Fibroblast of lung (primary cell): Measurements from ENCODE around the gene COG4. TPM values are rescaled to one million over a fixed set of nuclear protein-coding genes. Genes with fewer than 3 reads are reported as not detected.

ENCODE experiments used
- DNase-seq, 2 donors: peaks; one replicate each; pipeline versions ENCODE4 v3.0.0 to v3.0.0-alpha.2; 2010; ENCODE audit warnings: low read depth in 2 of 2
- H2AFZ ChIP-seq: 2 replicates; pipeline ENCODE4 v1.5.1; 2012; ENCODE audit warnings: low read length, control low read depth, inconsistent platforms
- H3K27ac ChIP-seq: 2 replicates; pipeline ENCODE4 v1.5.1; 2011; ENCODE audit warnings: low read length, control low read depth; ENCODE audit not compliant: insufficient read depth
- H3K27me3 ChIP-seq: 2 replicates; pipeline ENCODE4 v1.5.1; 2011; ENCODE audit warnings: mild to moderate bottlenecking, low read length; ENCODE audit not compliant: control insufficient read depth, insufficient read depth
- H3K36me3 ChIP-seq: 2 replicates; pipeline ENCODE4 v1.5.1; 2011; ENCODE audit warnings: low read length; ENCODE audit not compliant: control insufficient read depth, insufficient read depth
- H3K4me1 ChIP-seq: 2 replicates; pipeline ENCODE4 v1.5.1; 2011; ENCODE audit warnings: low read length; ENCODE audit not compliant: control insufficient read depth, insufficient read depth; ENCODE audit errors: extremely low read depth
- H3K4me2 ChIP-seq: 2 replicates; pipeline ENCODE4 v1.5.1; 2011; ENCODE audit warnings: low read length, control low read depth; ENCODE audit not compliant: insufficient read depth; ENCODE audit errors: extremely low read depth
- H3K4me3 ChIP-seq, 4 experiments: fragments of 200-600 bp in 1 of 4; sonication (generic) in 1 of 4; replicated peaks in 1 of 4; 2 replicates each; pipeline ENCODE4 v1.5.1; 2011 to 2016; ENCODE audit warnings: low read length in 4 of 4, low read depth in 3 of 4, mild to moderate bottlenecking in 3 of 4, control low read depth in 2 of 4, inconsistent platforms in 1 of 4, mixed read lengths in 1 of 4; ENCODE audit not compliant: insufficient read depth in 1 of 4; ENCODE audit errors: control extremely low read depth in 1 of 4
- H3K79me2 ChIP-seq: 2 replicates; pipeline ENCODE4 v1.5.1; 2012; ENCODE audit warnings: mild to moderate bottlenecking, low read length, inconsistent platforms; ENCODE audit not compliant: control insufficient read depth, insufficient read depth
- H3K9ac ChIP-seq: 2 replicates; pipeline ENCODE4 v1.5.1; 2011; ENCODE audit warnings: mild to moderate bottlenecking, low read length, control low read depth; ENCODE audit not compliant: insufficient read depth
- H3K9me3 ChIP-seq: 2 replicates; pipeline ENCODE4 v1.5.1; 2012; ENCODE audit warnings: low read depth, low read length; ENCODE audit not compliant: control insufficient read depth, insufficient read depth
- H4K20me1 ChIP-seq: 2 replicates; pipeline ENCODE4 v1.5.1; 2011; ENCODE audit warnings: low read length; ENCODE audit not compliant: control insufficient read depth, insufficient read depth; ENCODE audit errors: extremely low read depth
- EZH2 ChIP-seq: IDR thresholded peaks from 2 replicates; pipeline ENCODE4 v1.5.1; 2012; ENCODE audit warnings: low read length, control low read depth, mild to moderate bottlenecking; ENCODE audit errors: missing control alignments
- polyA plus RNA-seq, 2 donors: library from polyadenylated mRNA; depleted of rRNA in 1 of 2; stranded (reverse) in 1 of 2; unstranded in 1 of 2; fragments of >200 nt; gene quantifications; 2 replicates each; pipeline ENCODE4 v1.2.1, GENCODE V29; 2011 to 2012; ENCODE audit warnings: missing spikeins in 1 of 2
- total RNA-seq: library from RNA; depleted of rRNA; stranded (reverse); fragments of >200 nt; gene quantifications from 2 replicates; pipeline ENCODE4 v1.2.1, GENCODE V29; 2014
- TF ChIP-seq, protein P1 (sequence below), 2 donors: IDR thresholded peaks in 1 of 2; conservative IDR thresholded peaks in 1 of 2; 1 replicate in 1 of 2; 2 replicates in 1 of 2; pipeline ENCODE4 v1.5.1; 2011 to 2012; ENCODE audit warnings: low read length in 2 of 2, control low read depth in 1 of 2, inconsistent platforms in 1 of 2, low read depth in 1 of 2, mild to moderate bottlenecking in 1 of 2

COG4 gene
- total and polyA plus RNA-seq, 2 donors (not counting 1 experiment from before 2014, with no cell fraction given) = 36.2 to 117 TPM

DNA sequence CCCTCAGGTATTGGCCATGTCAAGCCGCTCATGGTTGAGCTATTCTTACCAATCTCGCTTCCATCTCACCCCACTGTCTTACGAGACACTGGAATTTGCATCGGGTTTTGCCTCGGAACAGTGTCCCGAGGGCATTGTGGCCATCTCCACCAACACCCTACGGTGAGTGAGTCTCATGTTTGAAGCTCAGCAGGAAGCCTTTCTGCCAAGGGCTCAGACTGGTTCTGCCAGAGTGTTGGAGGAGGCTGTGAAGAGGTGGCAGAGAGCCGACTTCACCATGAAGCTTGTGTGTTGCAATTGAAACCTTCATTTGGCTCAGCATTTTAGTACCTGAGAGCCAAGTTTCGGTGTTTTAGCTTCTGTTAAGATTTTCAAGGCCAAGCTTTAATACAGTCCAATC is 38.3 kb upstream of the COG4 start:
- Histone ChIP-seq H3K4me2 (no peak overlapping the region), H3K36me3 (peaks cover 23% of the 10 kb centered on the region), H3K4me1 (no peaks in the 10 kb centered on the region), H2AFZ (no peak overlapping the region), H3K4me3 (no peak overlapping the region), H3K9ac (no peak overlapping the region), H3K27me3 (no peaks in the 10 kb centered on the region), H4K20me1 (no peaks in the 10 kb centered on the region), H3K9me3 (no peaks in the 10 kb centered on the region), H3K79me2 (peaks cover 5% of the 10 kb centered on the region), H3K27ac (no peak overlapping the region)
- TF ChIP-seq EZH2 = no peak
- TF ChIP-seq, protein P1, sequence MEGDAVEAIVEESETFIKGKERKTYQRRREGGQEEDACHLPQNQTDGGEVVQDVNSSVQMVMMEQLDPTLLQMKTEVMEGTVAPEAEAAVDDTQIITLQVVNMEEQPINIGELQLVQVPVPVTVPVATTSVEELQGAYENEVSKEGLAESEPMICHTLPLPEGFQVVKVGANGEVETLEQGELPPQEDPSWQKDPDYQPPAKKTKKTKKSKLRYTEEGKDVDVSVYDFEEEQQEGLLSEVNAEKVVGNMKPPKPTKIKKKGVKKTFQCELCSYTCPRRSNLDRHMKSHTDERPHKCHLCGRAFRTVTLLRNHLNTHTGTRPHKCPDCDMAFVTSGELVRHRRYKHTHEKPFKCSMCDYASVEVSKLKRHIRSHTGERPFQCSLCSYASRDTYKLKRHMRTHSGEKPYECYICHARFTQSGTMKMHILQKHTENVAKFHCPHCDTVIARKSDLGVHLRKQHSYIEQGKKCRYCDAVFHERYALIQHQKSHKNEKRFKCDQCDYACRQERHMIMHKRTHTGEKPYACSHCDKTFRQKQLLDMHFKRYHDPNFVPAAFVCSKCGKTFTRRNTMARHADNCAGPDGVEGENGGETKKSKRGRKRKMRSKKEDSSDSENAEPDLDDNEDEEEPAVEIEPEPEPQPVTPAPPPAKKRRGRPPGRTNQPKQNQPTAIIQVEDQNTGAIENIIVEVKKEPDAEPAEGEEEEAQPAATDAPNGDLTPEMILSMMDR (conservative IDR thresholded peaks at IDR 0.05 in 1 of 2, IDR thresholded peaks at IDR 0.05 in 1 of 2; ENCODE audit: low read depth in 1 of 2, low read length in 2 of 2) = no peak
- DNase-seq = no peak

DNA sequence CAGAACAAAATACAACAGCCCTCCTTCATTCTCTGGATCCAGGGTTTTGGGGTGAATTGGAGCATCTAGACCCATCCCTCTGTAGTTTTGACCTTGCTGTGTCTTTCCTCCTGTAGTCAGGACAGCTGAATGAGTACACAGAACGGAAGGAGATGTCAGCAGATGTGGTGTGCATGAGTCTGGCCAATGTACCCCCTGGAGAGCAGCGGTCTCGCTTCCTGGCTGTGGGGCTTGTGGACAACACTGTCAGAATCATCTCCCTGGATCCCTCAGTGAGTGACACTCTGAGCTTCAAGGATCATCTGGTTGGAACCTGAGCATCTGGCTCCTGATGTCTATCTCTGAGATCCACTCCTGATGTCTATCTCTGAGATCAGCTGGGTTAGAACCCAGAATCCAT is 32.7 kb upstream of the COG4 start:
- H2AFZ ChIP-seq = no peak overlapping the region
- H3K4me1 ChIP-seq = peaks cover 13% of the 10 kb centered on the region
- H3K9ac ChIP-seq = no peak overlapping the region
- H3K79me2 ChIP-seq = peaks cover 14% of the 10 kb centered on the region
- H3K27me3 ChIP-seq = no peaks in the 10 kb centered on the region
- no peak for TF ChIP-seq EZH2
- TF ChIP-seq, protein P1 (conservative IDR thresholded peaks at IDR 0.05 in 1 of 2, IDR thresholded peaks at IDR 0.05 in 1 of 2; ENCODE audit: low read depth in 1 of 2, low read length in 2 of 2) = no peak
- H4K20me1 ChIP-seq = no peaks in the 10 kb centered on the region
- H3K4me2 ChIP-seq = no peak overlapping the region
- DNase-seq = no peak
- no peaks in the 10 kb centered on the region for H3K9me3 ChIP-seq
- H3K36me3 ChIP-seq = peaks cover 20% of the 10 kb centered on the region
- no peak overlapping the region for H3K27ac ChIP-seq
- H3K4me3 ChIP-seq = no peak overlapping the region

DNA sequence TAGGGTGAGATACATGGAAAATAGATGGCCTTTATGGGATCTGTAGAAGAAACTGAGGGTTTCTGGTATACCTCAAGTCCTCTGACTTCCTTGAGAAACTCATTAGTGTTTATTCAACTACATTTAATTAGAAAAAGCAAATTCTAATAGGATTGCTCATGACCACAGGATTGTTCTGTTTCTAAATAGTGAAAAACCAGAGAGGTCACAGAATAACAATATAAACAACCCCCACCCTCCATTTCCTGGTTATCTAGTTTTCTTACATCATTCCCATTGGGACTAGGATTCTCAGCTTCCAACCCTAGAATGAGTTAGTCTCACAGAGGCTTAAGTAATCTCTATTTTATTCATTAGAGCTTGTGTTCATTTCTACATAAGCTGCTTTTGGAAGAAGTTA is 30.3 kb upstream of the COG4 start:
- Histone ChIP-seq H4K20me1 (no peaks in the 10 kb centered on the region), H3K4me3 (no peak overlapping the region), H2AFZ (no peak overlapping the region), H3K4me2 (peak overlapping the region; percentile 56), H3K27ac (peak overlapping the region; percentile 56), H3K36me3 (peaks cover 24% of the 10 kb centered on the region), H3K9ac (no peak overlapping the region), H3K9me3 (no peaks in the 10 kb centered on the region), H3K79me2 (peaks cover 31% of the 10 kb centered on the region), H3K27me3 (no peaks in the 10 kb centered on the region), H3K4me1 (peaks cover 14% of the 10 kb centered on the region)
- TF ChIP-seq EZH2 = no peak
- TF ChIP-seq, protein P1 (conservative IDR thresholded peaks at IDR 0.05 in 1 of 2, IDR thresholded peaks at IDR 0.05 in 1 of 2; ENCODE audit: low read depth in 1 of 2, low read length in 2 of 2) = no peak
- peak; percentile 78 to 95 for DNase-seq
